ENCODE data around the gene ABCG2.
"Not testable (repeated sequence)": the region's sequence is repeated elsewhere in the genome, so short reads cannot be mapped to it uniquely, and the experiment has no call there.

- TF ChIP-seq POLR2A, POLR2AphosphoS5 (IDR thresholded peaks at IDR 0.05; ENCODE audit: low read depth, low read length): not testable (repeated sequence)
These were observed 6.1 kb downstream of the ABCG2 start for GRCh38 chr4:88152331-88152730.
